Natural killer cell treated with Interleukin-12 subunit alpha and Interleukin-12 subunit beta and Interleukin-15 and Interleukin-18, amount 100 ng/mL, for 72 hours (primary cell): ENCODE data around the gene QSER1. TPM values are rescaled to one million over a fixed set of nuclear protein-coding genes. Genes with fewer than 3 reads are reported as not detected.
"Not testable (repeated sequence)": the region's sequence is repeated elsewhere in the genome, so short reads cannot be mapped to it uniquely, and the experiment has no call there.

ENCODE experiments used
- ATAC-seq, 2 donors: fragments of 150-1000 bp; cut with Tn5 transposase in 1 of 2; sonication (Bioruptor Pico), chemical (Tn5 transposase) in 1 of 2; 2 replicates each; pipeline ENCODE4 v1.10.0; 2021
- DNase-seq: peaks from one replicate; pipeline ENCODE4 v3.0.0; 2022; ENCODE audit warnings: low spot score
- H3K27ac Mint-ChIP-seq, 2 donors: 1 replicate in 1 of 2; 2 replicates in 1 of 2; pipeline ENCODE4 v1.8.0; 2022; ENCODE audit warnings: mixed read lengths in 2 of 2, mild to moderate bottlenecking in 1 of 2, moderate library complexity in 1 of 2
- H3K27me3 Mint-ChIP-seq, 2 donors: 1 replicate in 1 of 2; 2 replicates in 1 of 2; pipeline ENCODE4 v1.8.0; 2022; ENCODE audit warnings: mixed read lengths in 2 of 2
- H3K36me3 Mint-ChIP-seq: one replicate; pipeline ENCODE4 v1.8.0; 2022; ENCODE audit warnings: mixed read lengths
- H3K4me1 Mint-ChIP-seq, 2 donors: 1 replicate in 1 of 2; 2 replicates in 1 of 2; pipeline ENCODE4 v1.8.0; 2022; ENCODE audit warnings: low read depth in 2 of 2, mixed read lengths in 2 of 2, mild to moderate bottlenecking in 1 of 2
- H3K4me3 Mint-ChIP-seq: one replicate; pipeline ENCODE4 v1.8.0; 2022; ENCODE audit warnings: mixed read lengths
- H3K9me3 Mint-ChIP-seq: 2 replicates; pipeline ENCODE4 v1.8.0; 2022; ENCODE audit warnings: mixed read lengths
- total RNA-seq, 2 donors: library from RNA; stranded (reverse); gene quantifications; one replicate each; pipeline ENCODE4 v1.2.3, GENCODE V29; 2022

The QSER1 gene
- total RNA-seq, 2 donors from 2014 or later = 15.5 to 22.6 TPM

DNA sequence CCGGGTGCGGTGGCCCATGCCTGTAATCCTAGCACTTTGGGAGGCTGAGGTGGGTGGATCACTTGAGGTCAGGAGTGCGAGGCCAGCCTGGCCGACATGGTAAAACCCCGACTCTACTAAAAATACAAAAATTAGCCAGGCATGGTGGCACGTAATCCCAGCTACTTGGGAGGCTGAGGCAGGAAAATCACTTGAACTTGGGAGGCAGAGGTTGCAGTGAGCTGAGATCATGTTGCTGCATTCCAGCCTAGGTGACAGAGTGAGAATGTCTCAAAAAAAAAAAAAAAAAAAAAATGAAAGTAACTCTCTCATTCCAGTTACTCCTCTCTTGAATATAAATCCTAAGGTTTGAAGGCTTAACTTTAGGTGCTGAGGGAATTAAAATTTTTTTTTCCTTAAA, 136.6 kb downstream of the QSER1 start:
- H3K27ac Mint-ChIP-seq, H3K4me3 Mint-ChIP-seq, H3K4me1 Mint-ChIP-seq, H3K9me3 Mint-ChIP-seq, DNase-seq, ATAC-seq, H3K36me3 Mint-ChIP-seq: not testable (repeated sequence)
- H3K27me3 Mint-ChIP-seq = peaks cover 14 to 30% of the 10 kb centered on the region in 2 donors

Other genes with a start within 250 kb of the QSER1 start
- gene CCDC73, start 98.1 kb upstream of the QSER1 start, total RNA-seq = under 1 TPM in 1 of 2 donors, not detected in 1; 0.10 TPM
- 1 to 10 TPM in 1 of 2 donors, under 1 TPM in 1; 0.67 to 1.8 TPM for gene PRRG4, start 62.9 kb upstream of the QSER1 start, total RNA-seq
- gene DEPDC7, start 123.1 kb downstream of the QSER1 start, total RNA-seq = 1 to 10 TPM; 1.1 to 3.4 TPM
- 10 to 100 TPM; 23.0 to 31.7 TPM for gene TCP11L1, start 146.8 kb downstream of the QSER1 start, total RNA-seq